AG08396 (cell line): ENCODE results near the gene ZDHHC8.
"Not testable (repeated sequence)": the region's sequence is repeated elsewhere in the genome, so short reads cannot be mapped to it uniquely, and the experiment has no call there.

Experiments
- DNase-seq: peaks from one replicate; pipeline ENCODE4 v3.0.0; 2012; ENCODE audit warnings: low spot score, mixed read lengths

Gene ZDHHC8

DNA sequence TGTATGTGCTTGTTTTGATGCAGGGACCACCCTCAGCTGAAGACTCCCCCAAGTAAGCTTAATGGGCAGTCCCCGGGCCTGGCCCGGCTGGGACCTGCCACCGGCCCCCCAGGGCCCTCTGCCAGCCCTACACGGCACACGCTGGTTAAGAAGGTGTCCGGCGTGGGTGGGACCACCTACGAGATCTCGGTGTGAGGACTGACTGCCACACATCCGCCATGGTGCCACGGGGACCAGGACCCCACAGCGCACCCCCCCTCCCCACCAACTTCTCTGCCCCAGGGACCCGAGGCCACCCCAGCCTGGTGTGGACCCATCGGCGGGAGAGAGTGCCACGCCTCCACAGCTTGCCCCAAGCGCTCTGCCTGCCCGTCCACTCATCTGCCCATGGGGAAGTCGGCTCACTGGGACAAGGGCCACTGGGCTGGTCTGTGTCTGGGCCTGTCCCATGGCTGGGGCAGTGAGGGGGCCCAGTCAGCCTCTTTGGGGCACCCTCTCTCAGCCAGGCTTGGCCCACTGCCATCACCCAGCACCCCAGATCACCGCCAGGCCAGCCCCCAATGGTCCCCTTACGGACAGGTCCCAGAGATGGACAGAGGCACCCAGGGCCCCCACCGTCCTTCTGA is 13.7 kb downstream of the ZDHHC8 start:
- DNase-seq = no peak

DNA sequence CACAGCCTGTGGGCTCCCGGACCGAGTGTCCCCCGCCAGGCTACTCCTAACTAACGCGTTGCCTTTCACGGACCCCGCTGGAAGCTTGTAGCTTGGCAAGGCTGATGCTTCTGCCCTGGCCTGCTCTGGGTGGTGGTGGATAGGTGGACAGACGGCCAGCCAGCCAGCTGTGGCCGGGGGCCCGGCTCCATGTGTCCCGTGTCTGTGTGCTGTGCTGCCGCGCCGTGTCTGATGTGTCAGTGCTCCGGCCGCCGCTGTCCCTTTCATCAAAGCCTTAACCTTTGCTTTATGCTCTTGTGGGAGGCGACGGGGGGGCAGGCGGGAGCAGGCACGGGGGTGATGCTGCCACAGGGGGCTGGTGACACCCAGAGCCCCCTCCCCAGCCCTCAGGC is 14.2 kb downstream of the ZDHHC8 start:
- DNase-seq = no peak

DNA sequence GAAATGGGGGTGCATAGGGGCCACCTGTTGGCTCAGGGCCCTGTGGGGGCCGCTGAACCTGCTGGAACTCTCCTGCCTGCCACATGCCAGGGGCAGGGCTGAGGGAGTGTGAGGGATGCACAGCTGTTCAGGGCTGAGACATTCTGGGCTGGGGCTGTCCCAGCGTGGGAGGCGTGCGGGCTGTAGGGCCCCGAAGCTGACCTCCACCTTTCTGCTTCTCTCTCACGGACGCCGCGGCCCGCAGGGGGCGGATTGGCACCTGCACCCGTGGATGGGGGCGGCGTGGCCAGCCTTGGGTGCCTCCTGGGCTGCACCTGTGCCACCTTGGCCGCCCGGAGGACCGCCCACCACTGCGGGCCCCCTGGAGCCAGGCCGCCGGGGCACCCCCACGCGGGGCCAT is 15.2 kb downstream of the ZDHHC8 start:
- DNase-seq = no peak

DNA sequence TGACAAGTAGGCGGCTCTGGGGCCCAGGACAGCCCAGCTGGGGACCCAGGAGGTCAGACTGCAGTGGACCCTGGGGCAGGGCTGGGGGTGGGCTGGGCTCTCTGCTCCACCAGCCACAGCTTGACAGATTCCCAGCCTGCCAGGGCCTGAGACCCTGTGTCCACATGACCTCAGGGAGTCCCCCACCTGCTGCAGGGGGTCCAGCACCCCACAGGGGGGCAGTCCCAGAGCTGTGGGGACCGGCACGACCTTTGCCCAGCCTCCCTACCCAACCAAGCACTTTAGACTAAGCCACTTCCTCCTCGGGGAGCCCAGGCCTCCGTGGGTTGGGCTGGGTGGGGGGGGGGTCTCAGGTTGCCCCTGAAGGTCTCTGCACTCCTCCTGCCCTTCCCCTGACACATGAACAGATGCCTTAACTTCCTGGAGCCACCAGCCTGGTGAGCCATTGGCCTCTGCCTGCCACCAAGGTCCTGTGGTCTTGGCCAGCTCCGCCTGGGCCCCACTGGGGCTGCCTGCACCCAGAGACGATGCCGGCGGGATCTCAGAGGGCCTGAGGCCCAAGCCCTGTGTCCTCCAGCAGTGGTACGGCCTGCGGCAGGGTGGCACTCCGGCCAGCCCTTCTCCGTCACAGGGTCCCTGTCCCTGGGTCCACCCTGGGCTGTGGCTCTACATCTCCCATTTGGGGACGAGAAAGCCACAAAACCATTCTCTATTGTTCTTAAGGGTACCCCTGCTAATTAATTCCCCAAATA is 15.8 kb downstream of the ZDHHC8 start:
- DNase-seq = no peak

DNA sequence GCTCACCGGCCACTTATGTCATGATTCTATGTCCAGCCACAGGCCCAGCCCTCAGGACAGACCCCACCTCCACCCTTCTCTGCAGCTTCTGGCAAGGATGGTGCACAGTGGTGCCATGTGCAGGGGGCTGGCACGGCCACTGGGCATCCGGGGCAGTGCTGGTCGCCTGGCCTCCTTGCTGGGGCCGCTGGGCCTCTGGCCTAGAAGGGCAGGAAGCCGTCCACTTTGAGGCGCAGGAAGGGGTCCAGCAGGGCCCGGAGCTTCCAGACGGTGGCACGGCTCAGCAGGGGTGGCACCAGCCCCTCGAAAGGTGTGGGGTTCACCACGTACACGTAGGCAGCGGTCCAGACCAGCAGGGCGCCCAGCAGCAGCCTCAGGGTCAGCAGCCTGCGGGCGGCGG is 16.8 kb downstream of the ZDHHC8 start:
- no peak for DNase-seq

DNA sequence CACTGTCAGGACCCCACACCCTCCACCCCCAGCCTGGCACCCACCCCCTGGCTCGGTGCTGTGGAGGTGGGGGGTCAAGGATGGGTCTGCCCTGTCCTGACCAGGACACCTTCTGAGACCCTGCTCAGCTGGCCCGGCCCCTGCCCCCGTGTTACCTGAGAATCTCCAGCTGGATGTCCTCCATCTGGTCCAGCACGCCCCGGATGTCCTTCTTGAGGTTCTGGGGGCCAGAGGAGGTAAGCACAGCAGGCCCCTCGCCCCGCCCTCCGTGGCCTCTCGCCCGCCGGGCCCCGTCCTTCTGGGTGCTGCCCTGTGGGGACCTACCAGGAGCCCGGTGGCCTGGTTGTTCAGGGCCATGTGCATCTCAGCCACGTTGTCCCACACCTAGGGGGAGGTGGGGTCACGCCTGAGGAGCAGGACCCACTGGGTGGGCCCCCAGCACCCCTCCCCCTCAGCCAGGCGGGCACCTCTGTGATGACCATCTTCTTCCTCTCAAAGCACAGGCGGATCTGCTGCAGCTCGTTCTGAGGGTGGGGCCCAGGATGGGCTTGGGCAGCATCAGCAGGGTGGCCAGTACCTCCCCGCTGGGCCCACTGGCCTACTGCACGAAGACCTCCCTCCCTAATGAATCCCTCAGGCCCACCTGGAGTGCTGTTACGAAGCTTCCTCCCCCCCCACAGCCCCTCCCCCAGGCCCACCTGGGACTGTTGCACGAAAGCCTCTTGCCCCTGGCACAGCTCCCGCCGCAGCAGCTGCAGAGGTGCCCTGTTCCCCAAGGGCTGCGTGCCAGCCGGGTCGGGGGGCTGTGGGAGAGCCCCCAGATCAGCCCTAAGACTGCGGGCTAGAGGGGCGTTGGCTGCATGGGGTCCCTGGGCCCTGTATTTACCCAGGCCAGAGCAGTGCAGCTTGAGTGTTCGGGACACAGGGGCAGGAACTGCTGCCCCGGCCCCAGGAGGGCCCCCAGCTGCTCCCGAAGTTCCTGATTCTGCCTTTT is 17.9 kb downstream of the ZDHHC8 start:
- no peak for DNase-seq

DNA sequence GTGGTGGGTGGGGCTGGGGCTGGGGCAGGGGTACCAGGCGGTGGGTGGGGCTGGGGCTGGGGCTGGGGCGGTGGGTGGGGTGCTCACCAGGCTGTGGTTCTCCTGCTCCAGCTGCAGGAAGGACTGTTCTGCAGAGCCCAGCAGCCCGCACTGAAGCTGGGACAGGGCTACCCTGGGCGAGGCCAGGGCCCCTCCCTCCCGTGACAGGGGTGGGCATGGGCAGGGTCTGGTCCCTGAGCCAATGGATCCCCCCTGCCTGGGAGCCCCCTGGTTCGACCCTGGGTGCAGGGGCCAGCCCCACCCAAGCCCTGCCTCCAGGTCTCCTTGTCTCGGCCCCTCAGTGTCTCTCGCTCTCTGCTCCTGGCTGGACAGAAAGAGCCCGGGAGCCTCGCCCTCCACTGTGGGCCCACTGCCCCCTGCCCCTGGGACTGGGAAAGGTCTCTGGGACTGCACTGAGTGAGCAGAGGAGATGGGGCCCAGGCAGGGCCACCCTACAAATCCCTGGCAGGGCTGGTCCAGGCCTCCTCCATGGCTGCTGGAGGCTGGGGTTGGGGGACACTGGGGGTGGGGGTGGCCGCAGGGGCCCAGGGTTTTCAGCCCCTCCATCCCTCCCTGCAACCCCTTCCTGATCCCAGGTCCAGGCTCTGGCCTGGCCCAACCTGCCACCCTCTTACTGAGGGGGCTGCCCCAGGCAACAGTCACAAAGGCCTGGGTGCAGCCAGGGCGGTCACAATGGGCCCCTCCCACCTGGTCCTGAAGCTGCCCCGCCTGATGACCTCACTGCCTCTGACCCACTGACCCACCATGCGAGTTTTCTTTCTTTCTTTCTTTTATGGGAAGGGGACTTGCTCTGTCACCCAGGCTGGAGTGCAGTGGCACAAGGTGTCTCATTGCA is 19.0 kb downstream of the ZDHHC8 start, which contains the start of gene CCDC188:
Gene CCDC188 (minus strand): TSS at position 675 of the 895 bp plus-strand sequence. CDS start 69 bp downstream, at position 606.
- no peak for DNase-seq

DNA sequence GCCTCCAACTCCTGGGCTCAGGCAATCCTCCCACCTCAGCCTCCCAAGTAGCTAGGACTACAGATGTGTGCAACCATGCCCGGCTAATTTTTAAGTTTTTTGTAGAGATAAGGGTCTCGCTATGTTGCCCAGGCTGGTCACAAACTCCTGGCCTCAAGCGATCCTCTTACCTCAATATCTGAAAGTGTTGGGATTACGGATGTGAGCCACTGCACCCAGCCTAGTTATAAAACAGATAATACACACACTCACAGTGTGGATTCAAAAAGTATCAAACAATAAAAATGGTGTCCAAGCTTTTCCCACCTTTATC is 19.6 kb downstream of the ZDHHC8 start:
- no peak for DNase-seq

DNA sequence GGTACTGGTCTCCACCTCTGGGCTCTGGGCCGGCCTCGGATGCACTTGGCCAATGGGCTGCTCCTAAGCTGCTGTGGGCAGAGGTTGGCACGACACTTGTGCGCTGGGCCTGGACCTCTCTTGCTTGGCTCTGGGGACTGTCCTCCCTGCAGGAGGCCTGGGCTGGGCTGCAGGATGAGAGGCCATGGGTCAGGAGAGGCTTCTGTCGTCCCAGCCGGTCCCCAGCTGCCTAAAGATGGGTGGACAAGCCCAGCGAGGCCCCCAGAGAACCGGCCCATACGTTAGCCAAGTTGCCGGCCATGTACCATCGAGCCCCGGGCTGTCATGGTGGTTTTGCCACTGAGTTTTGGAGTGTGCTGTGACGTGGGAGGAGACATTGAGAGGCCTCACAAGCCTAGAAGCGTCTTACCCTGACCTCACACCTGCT is 20.9 kb downstream of the ZDHHC8 start:
- no peak for DNase-seq

DNA sequence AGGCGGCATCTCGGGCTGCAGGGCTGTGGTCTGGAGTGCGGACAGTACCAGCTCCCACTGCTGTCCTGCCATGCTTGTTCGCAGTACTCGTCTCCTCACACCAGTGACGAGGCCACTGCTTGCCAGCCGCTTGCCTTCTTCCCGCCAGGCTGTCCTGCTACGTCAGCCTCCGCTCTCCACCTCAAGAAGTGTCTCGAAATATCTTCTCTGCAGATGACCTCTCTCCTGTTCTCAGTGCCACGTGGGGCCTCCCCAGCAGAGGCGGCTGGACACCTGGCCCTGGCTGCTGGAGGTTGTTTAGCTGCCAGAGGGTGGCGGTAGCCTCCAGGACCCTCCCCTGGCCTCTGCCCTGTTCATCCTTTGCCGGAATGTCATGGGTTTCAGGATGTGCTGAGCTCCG is 22.3 kb downstream of the ZDHHC8 start:
- peak; percentile 49 for DNase-seq

DNA sequence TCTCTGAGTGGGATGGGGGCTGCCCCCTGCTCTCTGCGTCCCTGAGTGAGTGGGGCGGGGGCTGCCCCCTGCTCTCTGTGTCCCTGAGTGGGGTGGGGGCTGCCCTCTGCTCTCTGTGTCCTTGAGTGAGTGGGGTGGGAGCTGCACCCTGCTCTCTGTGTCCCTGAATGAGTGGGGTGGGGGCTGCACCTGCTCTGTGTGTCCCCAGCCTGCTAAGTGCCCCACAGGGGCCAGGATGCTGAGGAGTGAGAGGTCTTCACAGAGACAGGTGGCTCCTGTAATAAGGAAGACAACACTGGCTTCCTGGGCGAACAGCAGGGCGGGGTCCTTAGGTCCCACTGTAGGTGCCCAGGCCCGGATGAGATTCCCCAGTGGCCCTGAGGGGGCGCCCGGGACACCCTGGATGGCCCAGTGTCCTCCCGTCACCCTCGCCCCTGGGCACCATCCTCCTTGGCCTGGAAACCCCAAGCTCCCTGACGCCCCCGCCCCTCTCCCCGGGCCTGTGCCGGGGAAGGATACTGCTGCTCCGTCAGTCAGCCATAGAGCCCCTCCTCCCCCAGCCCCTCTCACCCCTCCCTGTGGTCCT is 23.1 kb downstream of the ZDHHC8 start:
- DNase-seq = no peak

DNA sequence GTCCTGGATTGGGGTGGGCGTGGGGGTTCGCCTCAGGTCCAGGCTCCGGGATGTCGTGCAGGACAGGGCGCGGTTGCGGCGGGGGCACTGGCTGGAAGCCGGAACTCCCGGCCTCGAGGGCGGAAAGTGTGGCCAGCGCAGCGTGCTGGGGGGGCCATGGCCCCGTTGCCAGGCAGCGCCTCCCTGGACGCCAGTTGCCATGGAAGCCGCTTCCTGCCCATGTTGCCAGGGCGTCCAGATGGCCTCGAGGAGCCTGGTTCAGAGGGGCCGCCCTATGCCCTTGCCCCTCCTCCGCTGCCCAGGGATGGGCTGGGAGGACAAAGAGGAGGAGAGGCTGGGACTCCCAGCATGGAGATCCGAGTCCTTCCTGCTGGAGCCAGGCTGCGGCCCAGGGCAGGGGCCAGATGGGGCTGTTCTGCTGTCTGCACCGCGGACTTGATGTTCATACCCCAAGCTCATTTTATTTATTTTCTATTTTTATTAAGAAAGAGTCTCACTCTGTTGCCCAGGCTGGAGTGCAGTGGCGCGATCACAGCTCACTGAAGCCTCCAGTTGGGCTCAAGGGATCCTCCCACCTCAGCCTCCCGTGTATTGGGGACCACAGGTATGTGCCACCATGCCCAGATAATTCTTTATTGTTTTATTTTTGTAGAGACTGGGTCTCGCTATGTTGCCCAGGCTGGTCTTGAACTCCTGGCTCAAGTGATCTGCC is 23.9 kb downstream of the ZDHHC8 start:
- peak; percentile 43 for DNase-seq

DNA sequence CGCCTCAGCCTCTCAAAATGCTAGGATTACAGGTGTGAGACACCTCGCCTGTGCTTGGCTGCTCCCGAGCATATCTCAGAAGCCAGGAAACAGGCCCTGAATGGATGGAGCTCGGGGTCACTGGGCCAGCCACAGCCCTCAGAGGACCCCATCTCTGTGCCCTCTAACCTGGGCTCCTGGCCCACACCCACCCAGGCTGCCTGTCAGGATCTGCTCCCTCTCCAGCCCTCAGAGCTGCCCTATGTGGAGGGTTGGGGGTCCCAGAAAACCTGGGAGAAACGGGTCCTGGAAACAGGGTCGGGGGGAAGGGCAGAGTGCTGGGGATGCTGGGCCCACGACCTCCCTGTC is 24.4 kb downstream of the ZDHHC8 start:
- DNase-seq = no peak

DNA sequence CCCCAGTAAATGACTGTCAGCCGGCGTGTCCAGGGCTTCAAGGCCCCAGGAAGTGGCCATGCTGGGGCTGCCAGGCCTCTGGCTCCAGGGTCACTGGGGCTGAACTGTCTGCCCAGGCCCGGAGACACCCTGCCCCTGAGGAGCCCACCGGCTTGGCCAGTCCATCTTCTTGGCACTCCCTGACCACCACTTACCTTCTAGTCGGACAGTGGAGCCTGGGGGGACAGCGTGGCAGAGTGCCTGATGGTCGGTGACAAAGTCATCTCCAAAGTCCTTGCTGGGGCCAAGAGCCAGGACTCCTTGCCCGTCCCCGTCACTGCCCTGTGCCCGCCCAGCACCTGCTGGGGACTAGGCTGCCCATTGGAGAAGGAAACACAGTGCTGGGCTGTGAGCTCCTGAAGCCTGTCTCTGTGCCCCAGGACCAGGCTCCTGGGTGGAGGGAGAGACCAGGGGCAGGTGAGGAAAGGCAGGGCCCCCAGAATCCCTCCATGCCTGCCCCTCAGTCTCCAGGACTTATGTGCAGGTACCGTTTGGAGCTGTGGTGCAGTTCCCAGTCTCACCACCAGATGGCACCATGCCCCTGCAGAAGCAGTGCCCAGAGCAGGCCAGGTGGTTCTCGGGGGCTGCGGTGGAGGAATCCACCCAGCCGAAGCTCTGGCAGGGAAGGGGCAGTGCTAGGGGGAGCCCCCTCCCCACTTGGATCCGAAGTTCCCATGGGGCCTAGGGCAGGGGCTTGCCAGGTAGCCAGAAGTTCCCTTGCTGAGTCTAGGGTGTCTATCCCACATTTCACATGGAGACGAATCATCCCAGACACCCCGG is 25.2 kb downstream of the ZDHHC8 start:
- DNase-seq = peak; percentile 86

DNA sequence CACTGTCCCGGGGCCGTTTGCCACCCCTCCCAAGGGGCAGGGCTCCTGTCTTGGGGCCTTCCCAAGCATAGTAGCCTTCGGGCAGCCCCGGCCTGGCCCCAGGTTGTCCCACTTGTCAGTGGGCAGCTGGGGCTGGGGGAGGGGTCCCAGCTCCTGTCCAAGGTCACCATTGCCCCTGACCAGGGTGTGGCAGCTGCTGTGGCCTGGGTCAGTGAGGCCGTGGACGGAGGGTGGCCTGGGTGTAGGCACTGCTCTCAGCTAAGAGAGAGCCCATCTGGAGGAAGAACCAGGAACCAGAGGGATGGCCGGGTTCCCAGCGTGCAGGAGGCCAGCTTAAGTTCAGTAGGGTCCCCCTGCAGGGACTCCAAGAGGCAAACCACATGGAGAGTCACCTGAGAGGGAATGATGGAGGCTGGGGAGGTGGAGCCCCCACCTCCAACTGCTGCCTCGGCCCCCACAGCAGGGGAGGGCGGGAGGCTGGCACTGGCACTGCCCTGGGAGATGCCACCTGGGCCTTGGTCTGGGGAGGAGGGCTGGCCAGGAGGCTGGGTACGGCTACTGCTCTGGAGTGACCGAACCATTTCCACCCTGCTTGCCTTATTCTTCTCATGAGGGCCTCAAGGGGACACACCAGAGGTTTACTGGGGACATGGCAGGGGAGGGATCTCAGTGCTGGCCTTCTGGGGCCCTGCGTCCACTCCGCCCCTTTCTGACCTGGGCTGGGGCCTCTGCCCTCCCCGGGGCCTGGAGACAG is 26.0 kb downstream of the ZDHHC8 start:
- no peak for DNase-seq

DNA sequence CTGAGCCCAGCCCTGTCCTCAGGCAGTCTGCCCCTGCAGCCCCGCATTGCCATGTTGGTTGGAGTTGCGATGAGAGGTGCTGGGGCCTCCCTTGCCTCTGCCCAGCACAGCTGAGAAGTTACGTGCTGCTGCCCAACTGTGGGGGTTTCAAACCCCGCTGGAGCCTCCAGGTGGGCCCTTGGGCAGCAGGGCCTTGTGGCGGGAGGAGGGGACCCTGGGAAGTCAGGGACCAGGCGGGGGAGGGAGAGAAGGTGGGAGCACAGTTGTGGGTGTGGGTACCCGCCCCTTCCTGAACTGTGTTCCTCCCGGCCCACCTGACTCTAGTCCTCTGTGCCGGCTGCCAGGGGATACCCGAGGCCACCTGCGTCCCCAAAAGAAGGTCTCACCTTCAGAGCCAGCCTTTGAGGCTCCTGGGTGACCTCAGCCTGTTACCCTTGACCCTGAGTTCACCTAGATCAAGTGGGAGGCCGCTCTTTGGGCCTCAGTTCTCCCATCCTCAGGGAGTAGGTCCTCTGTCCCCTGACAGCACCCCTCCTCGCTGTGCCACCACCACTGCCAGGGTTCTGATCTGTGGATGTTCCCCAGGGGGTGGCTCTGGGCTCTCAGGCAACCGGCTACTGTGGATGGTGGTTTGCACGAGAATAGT is 26.9 kb downstream of the ZDHHC8 start:
- no peak for DNase-seq

DNA sequence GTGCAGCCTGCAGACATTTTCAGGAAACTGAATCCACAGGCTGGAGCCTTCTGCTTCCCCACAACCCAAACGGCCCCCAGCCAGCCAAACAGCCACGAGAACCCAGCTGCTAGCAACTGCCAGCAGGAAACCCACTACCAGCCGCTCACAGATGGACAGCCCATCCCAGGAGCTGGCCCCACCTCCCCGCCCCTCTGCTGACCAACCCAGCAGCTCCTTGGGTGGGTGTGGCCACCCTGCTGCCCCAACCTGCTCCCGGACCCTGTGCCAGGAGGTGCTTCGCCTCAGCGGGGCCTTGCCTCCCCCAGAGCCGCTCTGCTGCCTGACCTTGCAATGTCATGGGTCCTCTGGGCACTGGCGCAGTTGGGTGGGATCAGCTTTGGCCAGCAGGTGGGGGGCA is 27.5 kb downstream of the ZDHHC8 start:
- DNase-seq = no peak

DNA sequence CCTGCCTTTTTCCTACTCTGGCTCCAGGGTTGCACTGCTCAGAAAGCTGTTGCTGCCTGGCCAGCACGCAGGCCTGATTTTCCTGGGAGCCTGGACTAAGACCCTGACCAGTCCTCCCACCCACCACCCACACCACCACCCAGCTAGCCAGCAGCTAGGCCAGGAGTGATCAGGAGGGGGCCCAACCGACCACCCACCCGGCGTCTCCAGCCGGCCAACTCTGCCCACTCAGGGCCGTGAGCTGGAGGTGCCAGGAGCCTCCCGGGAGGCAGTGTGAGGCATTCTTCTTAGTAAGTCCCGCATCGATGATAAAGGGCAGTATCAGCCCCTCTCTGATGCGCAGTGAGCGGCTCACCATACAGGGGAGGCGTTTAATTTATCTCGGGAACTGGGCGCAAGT is 27.9 kb downstream of the ZDHHC8 start:
- not testable (repeated sequence) for DNase-seq

DNA sequence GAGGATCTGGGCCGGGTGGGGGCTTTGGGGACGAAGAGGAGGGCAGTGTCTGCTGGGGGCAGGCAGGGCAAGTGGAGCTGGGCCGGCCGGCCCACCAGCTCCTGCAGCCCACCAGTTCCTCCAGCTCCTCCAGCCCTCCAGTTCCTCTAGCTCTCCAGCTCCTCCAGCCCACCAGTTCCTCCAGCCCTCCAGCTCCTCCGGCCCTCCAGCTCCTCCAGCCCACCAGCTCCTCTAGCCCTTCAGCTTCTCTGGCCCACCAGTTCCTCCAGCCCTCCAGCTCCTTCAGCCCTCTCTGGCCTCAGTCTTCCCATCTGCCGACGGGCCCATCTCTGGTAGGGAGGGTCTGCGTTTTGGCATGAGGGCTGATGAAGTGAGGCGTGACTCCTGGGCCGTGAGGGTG is 28.4 kb downstream of the ZDHHC8 start:
- DNase-seq = no peak
